ENCODE measurements around the gene CMTR1.

GRCh38 chr6:37433657-37434271, 743 bp downstream of the CMTR1 start:
- TF ChIP-seq CTCF (conservative IDR thresholded peaks at IDR 0.05; ENCODE audit: low read depth, low read length) (no peak), EZH2 (IDR thresholded peaks at IDR 0.05; ENCODE audit: borderline replicate concordance, low read depth, low read length, poor library complexity, severe bottlenecking) (no peak)

Data from A673 (cell line).